A673 (cell line): Measurements from ENCODE around the gene RASL11A.

Experiments
- EZH2 ChIP-seq: fragments of 200-600 bp; sonication (generic); IDR thresholded peaks from 2 replicates; pipeline ENCODE4 v1.6.1; 2017; ENCODE audit warnings: borderline replicate concordance, low read depth, mild to moderate bottlenecking, mixed read lengths, antibody characterized with exemption, low read length; ENCODE audit not compliant: poor library complexity, severe bottlenecking
- TF ChIP-seq, protein P1 (sequence below): fragments of 300-800, 200-600 bp; sonication (generic); conservative IDR thresholded peaks from 2 replicates; pipeline ENCODE4 v1.5.1; 2017; ENCODE audit warnings: low read depth, mild to moderate bottlenecking, antibody characterized with exemption, low read length, moderate library complexity, mixed read lengths

- TF ChIP-seq, protein P1, sequence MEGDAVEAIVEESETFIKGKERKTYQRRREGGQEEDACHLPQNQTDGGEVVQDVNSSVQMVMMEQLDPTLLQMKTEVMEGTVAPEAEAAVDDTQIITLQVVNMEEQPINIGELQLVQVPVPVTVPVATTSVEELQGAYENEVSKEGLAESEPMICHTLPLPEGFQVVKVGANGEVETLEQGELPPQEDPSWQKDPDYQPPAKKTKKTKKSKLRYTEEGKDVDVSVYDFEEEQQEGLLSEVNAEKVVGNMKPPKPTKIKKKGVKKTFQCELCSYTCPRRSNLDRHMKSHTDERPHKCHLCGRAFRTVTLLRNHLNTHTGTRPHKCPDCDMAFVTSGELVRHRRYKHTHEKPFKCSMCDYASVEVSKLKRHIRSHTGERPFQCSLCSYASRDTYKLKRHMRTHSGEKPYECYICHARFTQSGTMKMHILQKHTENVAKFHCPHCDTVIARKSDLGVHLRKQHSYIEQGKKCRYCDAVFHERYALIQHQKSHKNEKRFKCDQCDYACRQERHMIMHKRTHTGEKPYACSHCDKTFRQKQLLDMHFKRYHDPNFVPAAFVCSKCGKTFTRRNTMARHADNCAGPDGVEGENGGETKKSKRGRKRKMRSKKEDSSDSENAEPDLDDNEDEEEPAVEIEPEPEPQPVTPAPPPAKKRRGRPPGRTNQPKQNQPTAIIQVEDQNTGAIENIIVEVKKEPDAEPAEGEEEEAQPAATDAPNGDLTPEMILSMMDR = no peak
- no peak for TF ChIP-seq EZH2
Measured at GRCh38 chr13:27236478-27236877, 34.2 kb upstream of the RASL11A start.
